Type B pancreatic cell (in vitro differentiated cells): ENCODE results near the gene FAM120AOS. TPM values are rescaled to one million over a fixed set of nuclear protein-coding genes. Genes with fewer than 3 reads are reported as not detected.
A peak's percentile ranks its signal among the peaks of the same experiment; 100 is the strongest.
"Not testable (repeated sequence)": the region's sequence is repeated elsewhere in the genome, so short reads cannot be mapped to it uniquely, and the experiment has no call there.

ENCODE experiments used
- DNase-seq: peaks from one replicate; pipeline ENCODE4 v3.0.0; 2021; ENCODE audit warnings: mixed read lengths; ENCODE audit not compliant: unreplicated experiment; ENCODE audit errors: extremely low spot score
- H3K27ac Mint-ChIP-seq: 2 replicates; pipeline ENCODE4 v1.8.0; 2021; ENCODE audit warnings: mild to moderate bottlenecking, mixed read lengths
- H3K27me3 Mint-ChIP-seq: 2 replicates; pipeline ENCODE4 v1.8.0; 2021; ENCODE audit warnings: mixed read lengths
- H3K36me3 Mint-ChIP-seq: 2 replicates; pipeline ENCODE4 v1.8.0; 2021; ENCODE audit warnings: mixed read lengths
- H3K4me1 Mint-ChIP-seq: one replicate; pipeline ENCODE4 v1.8.0; 2021; ENCODE audit warnings: mixed read lengths; ENCODE audit not compliant: unreplicated experiment
- H3K4me3 Mint-ChIP-seq: 2 replicates; pipeline ENCODE4 v1.8.0; 2021; ENCODE audit warnings: mild to moderate bottlenecking, mixed read lengths
- H3K9me3 Mint-ChIP-seq: 2 replicates; pipeline ENCODE4 v1.8.0; 2021; ENCODE audit warnings: mixed read lengths
- CTCF ChIP-seq: fragments of 200-600 bp; sonication (generic); conservative IDR thresholded peaks from 2 replicates; pipeline ENCODE4 v1.5.0; 2021; ENCODE audit warnings: antibody characterized with exemption, mild to moderate bottlenecking
- total RNA-seq: library from RNA; stranded (reverse); gene quantifications from 2 replicates; pipeline ENCODE4 v1.2.1, GENCODE V29; 2021; ENCODE audit warnings: low replicate concordance

The FAM120AOS gene
- total RNA-seq, 1 donor from 2014 or later: 42.1 TPM

- no peaks in the 10 kb centered on the region for H3K27me3 Mint-ChIP-seq
- peak; percentile 76 for DNase-seq
- H3K4me3 Mint-ChIP-seq: peak overlapping the region; percentile 96
- no peaks in the 10 kb centered on the region for H3K9me3 Mint-ChIP-seq
- H3K36me3 Mint-ChIP-seq: peaks cover 21% of the 10 kb centered on the region
- peaks cover 29% of the 10 kb centered on the region for H3K4me1 Mint-ChIP-seq
- peak; percentile 62 for TF ChIP-seq CTCF
- H3K27ac Mint-ChIP-seq: peak overlapping the region; percentile 96
Measured at GRCh38 chr9:93451849-93452709, 1.3 kb downstream of the FAM120AOS start.

- H3K27ac Mint-ChIP-seq: peak within 1 kb of the TSS; percentile 97
- H3K9me3 Mint-ChIP-seq: no peaks in the 10 kb centered on the region
- peaks cover 26% of the 10 kb centered on the region for H3K4me1 Mint-ChIP-seq
- peak within 1 kb of the TSS; percentile 96 for H3K4me3 Mint-ChIP-seq
- DNase-seq: peak; percentile 80
- no peaks in the 10 kb centered on the region for H3K27me3 Mint-ChIP-seq
- H3K36me3 Mint-ChIP-seq: peaks cover 28% of the 10 kb centered on the region
- no peak for TF ChIP-seq CTCF
Measured at GRCh38 chr9:93450945-93451815, 2.2 kb downstream of the FAM120AOS start, which contains the start of gene FAM120A. Gene FAM120A (plus strand): TSS chr9:93451685. CDS start chr9:93451916, 231 bp downstream.

GRCh38 chr9:93447655-93448054, 5.7 kb downstream of the FAM120AOS start:
- Mint-ChIP-seq H3K9me3 (no peaks in the 10 kb centered on the region), H3K36me3 (peaks cover 35% of the 10 kb centered on the region), H3K27me3 (no peaks in the 10 kb centered on the region), H3K4me1 (peaks cover 25% of the 10 kb centered on the region), H3K27ac (no peak overlapping the region), H3K4me3 (peak overlapping the region; percentile 21)
- no peak for DNase-seq
- TF ChIP-seq CTCF: no peak

- Mint-ChIP-seq H3K27me3 (no peaks in the 10 kb centered on the region), H3K4me1 (peaks cover 26% of the 10 kb centered on the region), H3K36me3 (peaks cover 35% of the 10 kb centered on the region), H3K27ac (no peak overlapping the region), H3K4me3 (no peak overlapping the region), H3K9me3 (no peaks in the 10 kb centered on the region)
- TF ChIP-seq CTCF: no peak
- no peak for DNase-seq
Measured at GRCh38 chr9:93446073-93446472, 7.3 kb downstream of the FAM120AOS start.

GRCh38 chr9:93440896-93441580, 12.3 kb downstream of the FAM120AOS start:
- no peaks in the 10 kb centered on the region for H3K9me3 Mint-ChIP-seq
- H3K36me3 Mint-ChIP-seq: peaks cover 9% of the 10 kb centered on the region
- H3K27me3 Mint-ChIP-seq: no peaks in the 10 kb centered on the region
- no peak for TF ChIP-seq CTCF
- no peak for DNase-seq
- peaks cover 12% of the 10 kb centered on the region for H3K4me1 Mint-ChIP-seq
- H3K4me3 Mint-ChIP-seq: no peak overlapping the region
- H3K27ac Mint-ChIP-seq: no peak overlapping the region

- H3K27me3 Mint-ChIP-seq, H3K9me3 Mint-ChIP-seq, H3K36me3 Mint-ChIP-seq, DNase-seq, H3K27ac Mint-ChIP-seq, H3K4me3 Mint-ChIP-seq: not testable (repeated sequence)
- peaks cover 12% of the 10 kb centered on the region for H3K4me1 Mint-ChIP-seq
Measured at GRCh38 chr9:93439301-93439700, 14.1 kb downstream of the FAM120AOS start.
